Stomach (tissue), 4 donors: ENCODE results near the gene TOM1.

Experiments
- POLR2A ChIP-seq, 4 donors: fragments of 450-650 bp; IDR thresholded peaks; one replicate each; pipeline ENCODE4 v1.6.1; 2016; ENCODE audit warnings: antibody characterized with exemption in 4 of 4, control low read depth in 2 of 4, mild to moderate bottlenecking in 1 of 4, moderate library complexity in 1 of 4
- TF ChIP-seq, protein P1 (sequence below), 7 experiments: fragments of 450-650 bp in 4 of 7; fragments of 200-600 bp in 3 of 7; sonication (generic) in 3 of 7; IDR thresholded peaks; one replicate each; pipeline ENCODE4 v1.5.1; 2016 to 2019; ENCODE audit warnings: antibody characterized with exemption in 7 of 7, control low read depth in 2 of 7, mild to moderate bottlenecking in 1 of 7

DNA sequence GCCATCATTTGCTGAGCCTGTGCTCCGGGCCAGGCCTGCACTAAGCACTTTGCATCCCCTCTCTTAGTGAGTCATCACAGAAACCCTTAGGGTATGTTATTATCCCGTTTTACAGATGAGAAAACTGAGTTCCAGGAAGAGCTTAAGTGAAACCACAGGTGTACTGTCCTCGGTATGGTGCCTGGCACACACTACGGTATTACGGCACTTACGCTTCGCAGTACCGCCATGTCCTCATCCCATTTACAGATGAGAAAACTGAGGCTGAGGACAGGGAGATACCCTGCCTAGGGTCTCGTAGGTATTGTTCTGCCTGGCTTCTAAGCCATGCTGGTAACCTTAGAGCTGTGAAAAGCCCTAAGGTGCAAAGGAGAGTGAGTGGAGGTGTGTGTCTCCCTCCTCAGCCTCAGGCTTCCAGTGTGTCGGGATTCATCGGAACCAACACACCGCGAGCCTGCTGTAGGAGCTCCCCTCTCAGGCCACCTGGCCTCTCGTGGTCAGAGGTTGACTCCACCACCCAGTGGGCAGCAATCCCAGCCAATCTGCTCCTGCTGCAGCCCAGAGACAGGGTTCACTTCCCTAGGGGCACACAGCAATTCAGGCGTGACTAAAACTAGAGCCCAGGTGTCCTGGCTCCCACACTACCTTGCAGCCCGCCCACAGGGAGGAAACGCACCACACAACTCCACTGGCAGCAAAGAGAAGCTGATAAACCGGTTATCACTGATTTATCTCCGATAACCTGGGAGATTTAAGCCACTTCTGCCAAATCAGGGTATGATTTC lies 41.6 kb downstream of the TOM1 start:
- TF ChIP-seq, protein P1, sequence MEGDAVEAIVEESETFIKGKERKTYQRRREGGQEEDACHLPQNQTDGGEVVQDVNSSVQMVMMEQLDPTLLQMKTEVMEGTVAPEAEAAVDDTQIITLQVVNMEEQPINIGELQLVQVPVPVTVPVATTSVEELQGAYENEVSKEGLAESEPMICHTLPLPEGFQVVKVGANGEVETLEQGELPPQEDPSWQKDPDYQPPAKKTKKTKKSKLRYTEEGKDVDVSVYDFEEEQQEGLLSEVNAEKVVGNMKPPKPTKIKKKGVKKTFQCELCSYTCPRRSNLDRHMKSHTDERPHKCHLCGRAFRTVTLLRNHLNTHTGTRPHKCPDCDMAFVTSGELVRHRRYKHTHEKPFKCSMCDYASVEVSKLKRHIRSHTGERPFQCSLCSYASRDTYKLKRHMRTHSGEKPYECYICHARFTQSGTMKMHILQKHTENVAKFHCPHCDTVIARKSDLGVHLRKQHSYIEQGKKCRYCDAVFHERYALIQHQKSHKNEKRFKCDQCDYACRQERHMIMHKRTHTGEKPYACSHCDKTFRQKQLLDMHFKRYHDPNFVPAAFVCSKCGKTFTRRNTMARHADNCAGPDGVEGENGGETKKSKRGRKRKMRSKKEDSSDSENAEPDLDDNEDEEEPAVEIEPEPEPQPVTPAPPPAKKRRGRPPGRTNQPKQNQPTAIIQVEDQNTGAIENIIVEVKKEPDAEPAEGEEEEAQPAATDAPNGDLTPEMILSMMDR (IDR thresholded peaks at IDR 0.05): no peak
- TF ChIP-seq POLR2A (IDR thresholded peaks at IDR 0.05): no peak
